GM18907 (cell line): ENCODE measurements around the gene SF1.

ENCODE experiments used
- ATAC-seq: cut with Tn5 transposase; IDR thresholded peaks from one replicate; pipeline ENCODE4 v1.9.1; 2021; ENCODE audit warnings: mild to moderate bottlenecking, moderate library complexity; ENCODE audit not compliant: unreplicated experiment

SF1 gene

GRCh38 chr11:64728757-64729365, 49.5 kb downstream of the SF1 start:
- ATAC-seq, result no peak

DNA sequence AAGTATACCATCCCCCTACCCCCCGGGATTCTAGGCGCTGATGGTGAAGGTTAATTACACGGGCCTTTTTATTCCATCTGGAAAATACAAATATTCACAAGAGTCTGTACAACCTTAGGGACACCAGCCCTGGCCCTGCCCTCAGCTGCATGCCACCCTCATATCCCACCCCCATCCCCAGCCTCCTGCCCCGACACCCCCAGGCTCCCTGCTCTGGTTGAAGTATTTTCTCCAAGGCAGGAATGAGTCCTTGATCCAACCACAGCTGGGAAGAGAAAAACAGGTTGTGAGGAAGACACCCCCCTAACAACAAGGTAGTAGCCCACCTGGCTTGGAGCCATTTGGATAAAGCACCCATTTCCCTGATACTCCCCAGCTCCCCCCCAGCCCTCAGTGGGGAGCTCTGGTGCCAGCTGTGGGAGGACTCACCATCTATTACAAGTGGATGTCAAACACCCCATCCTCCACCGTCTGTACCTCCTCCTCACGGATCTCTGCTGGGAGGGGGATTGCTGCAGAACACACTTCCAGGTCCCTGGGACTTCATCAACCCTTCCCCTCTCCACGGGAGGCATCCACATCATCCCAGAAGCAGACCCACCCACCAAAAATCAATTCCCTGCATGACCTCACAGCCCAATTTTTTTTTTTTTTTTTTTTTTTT, 51.3 kb downstream of the SF1 start:
- no peak for ATAC-seq

GRCh38 chr11:64726211-64726641, 52.1 kb downstream of the SF1 start:
- no peak for ATAC-seq

GRCh38 chr11:64724863-64725532, 53.3 kb downstream of the SF1 start:
- ATAC-seq, result no peak

- no peak for ATAC-seq
These were observed 54.2 kb downstream of the SF1 start for GRCh38 chr11:64723907-64724862.

GRCh38 chr11:64723117-64723906, 55.0 kb downstream of the SF1 start, which contains the start of gene NRXN2:
Gene NRXN2 (minus strand): TSS chr11:64723197. CDS start chr11:64713699, 9,498 bp downstream.
- ATAC-seq, result peak; percentile 82

- no peak for ATAC-seq
These were observed 55.9 kb downstream of the SF1 start for GRCh38 chr11:64722141-64723065.

DNA sequence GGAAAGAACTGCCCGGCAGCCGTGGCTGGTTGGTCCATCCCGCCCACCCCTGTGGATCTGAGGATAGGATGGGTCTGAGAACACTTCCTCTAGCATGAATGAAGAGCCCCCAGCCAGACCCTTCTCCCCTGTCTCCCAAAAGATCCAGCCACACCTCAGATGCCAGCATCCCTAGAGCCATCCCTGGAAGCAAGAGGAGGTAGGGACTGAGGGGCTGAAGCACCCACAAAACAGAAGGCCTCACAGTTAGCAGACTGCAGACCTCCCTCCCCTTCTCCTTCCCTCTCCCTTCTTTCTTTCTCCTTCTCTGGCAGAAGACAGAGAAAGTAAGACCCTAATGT, 57.0 kb downstream of the SF1 start:
- ATAC-seq, result no peak

- no peak for ATAC-seq
These were observed 57.5 kb downstream of the SF1 start for GRCh38 chr11:64720640-64721358.

DNA sequence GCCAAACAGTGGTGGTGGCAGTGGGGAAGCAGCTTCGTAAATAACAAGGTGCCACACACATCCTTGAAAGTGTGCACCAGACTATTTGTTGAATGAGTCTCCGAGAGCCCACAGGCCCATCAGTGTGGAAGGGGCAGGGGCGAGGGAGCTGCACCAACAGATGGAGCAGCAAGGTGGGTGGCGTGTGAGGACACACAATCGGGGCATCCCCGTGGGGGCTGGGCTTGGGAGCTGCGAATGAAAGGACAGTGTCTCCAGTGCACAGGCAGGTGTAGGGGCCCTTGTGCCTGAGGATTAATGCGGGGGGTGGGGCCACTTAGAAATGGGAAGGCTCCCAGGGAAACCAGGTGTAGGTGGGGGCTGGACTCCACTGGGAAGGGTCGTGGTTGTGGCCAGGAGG, 58.2 kb downstream of the SF1 start:
- no peak for ATAC-seq

DNA sequence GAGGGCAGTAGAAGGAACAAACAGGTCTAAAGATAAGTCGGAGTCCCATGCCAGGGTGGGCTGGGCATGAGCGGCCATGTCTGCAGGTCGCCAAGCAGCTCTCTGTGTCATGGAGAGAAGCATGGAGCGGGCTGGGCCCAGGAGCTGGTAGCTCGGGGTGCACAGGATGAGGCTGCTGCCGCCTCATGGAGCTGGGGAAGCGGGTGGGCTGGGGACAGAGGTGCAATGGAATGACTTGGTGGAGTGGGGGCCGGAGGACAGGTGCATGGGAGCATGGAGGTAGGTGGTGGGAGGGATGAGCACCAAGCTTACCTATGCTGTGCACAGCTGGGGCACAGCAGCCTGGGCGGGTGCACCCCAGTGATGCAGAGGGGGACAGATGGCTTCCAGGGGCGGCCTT, 58.9 kb downstream of the SF1 start:
- ATAC-seq, result no peak

- no peak for ATAC-seq
These were observed 59.6 kb downstream of the SF1 start for GRCh38 chr11:64718780-64719124.

DNA sequence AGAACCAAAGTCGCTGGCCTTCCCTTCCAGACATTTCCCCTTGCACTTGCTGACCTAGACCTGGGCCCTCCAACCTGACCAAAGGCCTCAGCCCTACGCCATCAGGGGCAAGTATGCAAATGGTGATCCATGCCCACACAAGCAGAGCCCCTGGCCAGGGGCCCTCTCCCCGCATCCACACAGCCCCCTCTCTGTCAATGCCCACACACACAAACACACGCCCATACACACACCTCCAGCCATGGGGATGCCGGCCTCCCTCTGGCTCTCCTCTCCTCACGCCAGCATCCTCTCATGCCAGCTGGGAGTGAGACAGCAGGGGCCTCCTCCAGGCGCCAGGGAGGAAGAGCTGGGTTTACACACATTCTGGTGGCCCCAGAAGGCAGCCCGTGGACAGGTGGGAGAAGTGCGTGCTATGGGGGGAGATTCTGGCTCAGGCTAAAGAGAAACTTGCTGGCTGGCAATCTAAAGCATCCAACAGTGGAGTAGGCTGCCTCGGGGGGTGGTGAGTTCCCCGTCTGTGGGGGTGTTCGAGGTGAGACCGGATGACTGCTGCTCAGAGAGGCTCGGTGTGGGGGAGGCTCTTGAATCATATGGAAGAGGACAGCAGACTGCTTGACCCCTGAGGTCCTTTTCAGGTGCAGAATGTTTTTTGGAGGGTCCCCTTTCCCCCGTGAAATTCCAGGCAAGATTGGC, 60.1 kb downstream of the SF1 start:
- no peak for ATAC-seq

GRCh38 chr11:64717268-64717578, 61.1 kb downstream of the SF1 start:
- ATAC-seq, result no peak

- no peak for ATAC-seq
These were observed 61.7 kb downstream of the SF1 start for GRCh38 chr11:64716473-64717267.

- no peak for ATAC-seq
These were observed 62.4 kb downstream of the SF1 start for GRCh38 chr11:64715756-64716472.

- ATAC-seq, result no peak
These were observed 63.2 kb downstream of the SF1 start for GRCh38 chr11:64715110-64715509.
